Measurements from ENCODE around the gene FZD7. TPM values are rescaled to one million over a fixed set of nuclear protein-coding genes. Genes with fewer than 3 reads are reported as not detected.
A peak's percentile ranks its signal among the peaks of the same experiment; 100 is the strongest.

The FZD7 gene
- total and polyA plus RNA-seq, 2 donors = 2.0 to 3.9 TPM

DNA sequence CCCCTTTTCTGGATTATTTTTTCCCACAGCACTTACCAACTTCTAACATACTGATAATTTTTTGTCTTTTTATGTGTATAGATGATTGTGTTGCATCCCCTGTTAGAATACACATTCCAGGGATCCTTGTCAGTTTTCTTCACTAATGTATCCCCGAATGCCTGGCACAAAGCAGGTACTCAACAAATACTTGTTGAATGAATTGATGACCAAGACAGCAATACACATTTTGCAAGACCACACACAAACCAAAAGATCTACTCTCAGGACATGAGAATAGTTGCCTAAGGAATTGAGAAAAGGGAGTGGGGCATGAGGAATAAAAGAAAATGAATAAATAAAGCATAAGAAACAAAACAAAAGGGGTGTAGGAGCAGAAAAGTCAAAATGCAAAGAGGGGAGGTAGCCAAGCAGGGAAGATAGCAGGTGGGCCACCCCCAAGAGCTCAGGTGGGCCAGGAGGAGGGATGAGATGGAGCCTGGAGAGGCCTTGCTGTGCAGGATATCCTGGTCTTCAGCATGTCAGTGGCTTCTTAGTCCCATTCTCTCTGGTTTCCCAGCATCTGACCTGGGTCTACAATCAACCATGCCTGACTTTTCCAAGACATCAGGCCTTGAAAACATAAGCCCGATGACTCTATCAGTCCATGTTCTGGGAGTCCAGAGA, 38.5 kb upstream of the FZD7 start:
- peaks cover 0 to 8% of the 10 kb centered on the region in 2 donors for H3K4me1 ChIP-seq (ENCODE audit: control insufficient read depth in 2 of 2, insufficient read depth in 2 of 2, low read length in 2 of 2)
- no peaks in the 10 kb centered on the region for H3K36me3 ChIP-seq (ENCODE audit: control insufficient read depth in 2 of 2, insufficient read depth in 2 of 2, low read length in 1 of 2)
- no peaks in the 10 kb centered on the region for H3K27me3 ChIP-seq (ENCODE audit: control insufficient read depth in 2 of 2, insufficient read depth in 1 of 2, low read length in 1 of 2)
- WGBS = 98% methylated on average over 2 of the region's 2 CpGs
- H3K9me3 ChIP-seq (ENCODE audit: control insufficient read depth in 2 of 2, insufficient read depth in 1 of 2, low read length in 1 of 2) = no peaks in the 10 kb centered on the region
- no peak overlapping the region for H3K27ac ChIP-seq (ENCODE audit: low read depth in 1 of 2, low read length in 1 of 2)
- DNase-seq (ENCODE audit: low read depth in 6 of 9, low spot score in 9 of 9) = no peak
- H3K4me3 ChIP-seq (ENCODE audit: low read length in 2 of 2) = no peak overlapping the region

DNA sequence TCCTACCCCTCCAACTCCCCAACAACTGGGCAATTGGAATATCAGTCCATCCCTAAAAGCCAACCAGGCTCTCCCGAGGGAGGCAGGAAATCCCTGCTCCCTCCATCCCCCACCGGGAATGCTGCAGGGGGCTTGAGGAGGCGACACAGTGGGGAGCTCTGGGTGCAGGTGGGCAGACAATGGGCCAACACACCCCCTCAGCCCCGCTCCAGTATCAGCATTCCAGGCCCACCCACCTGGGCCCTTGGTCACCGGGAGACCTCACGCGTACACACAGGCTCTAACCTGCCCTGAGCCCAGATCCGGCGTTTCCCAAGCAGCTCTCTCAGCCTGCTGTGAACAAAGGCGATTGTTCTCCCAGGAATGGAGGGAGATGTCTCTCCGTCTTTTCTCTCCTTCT, 37.6 kb upstream of the FZD7 start:
- WGBS = 93% methylated on average over 11 of the region's 11 CpGs
- DNase-seq (ENCODE audit: low read depth in 6 of 9, low spot score in 9 of 9) = no peak
- Histone ChIP-seq H3K27me3 (ENCODE audit: control insufficient read depth in 2 of 2, insufficient read depth in 1 of 2, low read length in 1 of 2) (no peaks in the 10 kb centered on the region), H3K4me1 (ENCODE audit: control insufficient read depth in 2 of 2, insufficient read depth in 2 of 2, low read length in 2 of 2) (peaks cover 0 to 8% of the 10 kb centered on the region in 2 donors), H3K4me3 (ENCODE audit: low read length in 2 of 2) (no peak overlapping the region), H3K36me3 (ENCODE audit: control insufficient read depth in 2 of 2, insufficient read depth in 2 of 2, low read length in 1 of 2) (no peaks in the 10 kb centered on the region), H3K27ac (ENCODE audit: low read depth in 1 of 2, low read length in 1 of 2) (peak overlapping the region in 1 of 2 donors; percentile 20), H3K9me3 (ENCODE audit: control insufficient read depth in 2 of 2, insufficient read depth in 1 of 2, low read length in 1 of 2) (no peaks in the 10 kb centered on the region)

DNA sequence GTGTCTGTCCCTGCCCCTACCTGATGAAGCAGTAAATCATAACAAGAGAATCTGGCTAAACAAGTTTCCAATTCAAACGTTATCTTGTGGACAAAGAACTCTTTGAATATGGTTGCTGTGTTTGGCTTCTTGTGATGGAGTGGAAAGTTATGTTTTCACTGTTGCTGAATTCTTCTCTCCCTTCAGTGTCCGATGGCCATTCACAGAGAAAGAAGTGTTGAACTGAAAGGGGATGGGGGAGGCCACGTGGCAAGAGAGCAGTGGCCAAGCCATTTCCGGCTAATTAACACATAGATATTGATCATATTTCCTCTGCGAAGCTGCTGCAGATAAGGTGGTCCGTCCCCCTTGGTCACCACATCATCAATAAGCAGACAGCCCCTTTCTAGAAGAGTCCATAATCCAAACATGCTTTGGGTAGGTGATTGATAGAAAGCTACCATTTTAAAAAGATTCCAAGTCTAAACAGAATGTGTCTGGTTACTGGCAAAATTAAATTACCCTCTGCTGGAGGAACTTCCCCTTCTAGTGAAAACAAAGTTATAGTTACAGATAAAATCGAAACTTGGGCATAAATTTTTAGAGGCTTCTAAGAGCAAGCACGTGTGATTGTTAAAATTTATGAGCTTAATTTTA, 36.9 kb upstream of the FZD7 start:
- Histone ChIP-seq H3K27me3 (ENCODE audit: control insufficient read depth in 2 of 2, insufficient read depth in 1 of 2, low read length in 1 of 2) (no peaks in the 10 kb centered on the region), H3K4me1 (ENCODE audit: control insufficient read depth in 2 of 2, insufficient read depth in 2 of 2, low read length in 2 of 2) (peaks cover 0 to 8% of the 10 kb centered on the region in 2 donors), H3K4me3 (ENCODE audit: low read length in 2 of 2) (no peak overlapping the region), H3K9me3 (ENCODE audit: control insufficient read depth in 2 of 2, insufficient read depth in 1 of 2, low read length in 1 of 2) (no peaks in the 10 kb centered on the region), H3K27ac (ENCODE audit: low read depth in 1 of 2, low read length in 1 of 2) (no peak overlapping the region), H3K36me3 (ENCODE audit: control insufficient read depth in 2 of 2, insufficient read depth in 2 of 2, low read length in 1 of 2) (no peaks in the 10 kb centered on the region)
- WGBS = 50% methylated on average over 8 of the region's 8 CpGs
- no peak for DNase-seq (ENCODE audit: low read depth in 6 of 9, low spot score in 9 of 9)

DNA sequence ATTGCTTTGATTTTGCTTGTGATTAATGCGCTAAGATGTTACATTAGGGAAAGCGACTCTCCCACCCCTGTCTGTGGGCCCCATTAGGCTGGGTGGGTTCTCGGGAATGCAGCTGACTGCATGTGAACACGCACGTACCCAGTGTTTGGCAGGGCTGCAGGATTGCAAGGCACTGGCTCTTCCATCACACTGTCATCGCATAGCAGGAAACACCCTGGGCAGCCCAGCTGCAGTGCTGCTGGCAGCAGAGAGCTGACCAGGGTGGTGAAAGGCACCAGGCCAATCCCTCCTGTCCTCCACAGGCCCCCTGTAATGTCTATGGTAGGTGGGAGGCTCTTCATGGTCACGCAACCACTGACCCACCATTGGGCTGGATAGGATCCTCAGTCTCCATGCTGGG, 34.4 kb upstream of the FZD7 start:
- H3K9me3 ChIP-seq (ENCODE audit: control insufficient read depth in 2 of 2, insufficient read depth in 1 of 2, low read length in 1 of 2) = no peaks in the 10 kb centered on the region
- no peaks in the 10 kb centered on the region for H3K27me3 ChIP-seq (ENCODE audit: control insufficient read depth in 2 of 2, insufficient read depth in 1 of 2, low read length in 1 of 2)
- no peak overlapping the region for H3K4me3 ChIP-seq (ENCODE audit: low read length in 2 of 2)
- no peak for DNase-seq (ENCODE audit: low read depth in 6 of 9, low spot score in 9 of 9)
- no peaks in the 10 kb centered on the region for H3K36me3 ChIP-seq (ENCODE audit: control insufficient read depth in 2 of 2, insufficient read depth in 2 of 2, low read length in 1 of 2)
- WGBS = 97% methylated on average over 7 of the region's 7 CpGs
- H3K4me1 ChIP-seq (ENCODE audit: control insufficient read depth in 2 of 2, insufficient read depth in 2 of 2, low read length in 2 of 2) = peaks cover 0 to 8% of the 10 kb centered on the region in 2 donors
- H3K27ac ChIP-seq (ENCODE audit: low read depth in 1 of 2, low read length in 1 of 2) = no peak overlapping the region

DNA sequence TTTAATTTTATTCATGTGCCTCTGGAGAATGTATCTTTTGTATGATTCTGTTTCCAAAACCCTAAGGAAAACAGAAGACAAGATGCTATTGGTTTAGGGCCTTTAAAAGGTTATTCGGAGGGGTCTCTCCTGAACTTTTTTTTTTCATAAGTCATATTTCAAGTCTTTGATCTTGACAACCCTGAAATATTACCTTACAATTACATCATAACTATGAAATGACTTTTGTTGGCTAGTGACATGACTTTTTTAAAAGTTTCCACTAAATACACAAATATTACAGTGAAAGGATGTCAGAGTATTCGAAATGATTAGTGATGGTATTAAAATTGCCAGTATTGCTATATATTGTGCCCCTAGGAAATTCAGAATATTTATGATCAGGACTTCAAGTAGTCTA, 31.8 kb upstream of the FZD7 start:
- H3K4me3 ChIP-seq (ENCODE audit: low read length in 2 of 2) = no peak overlapping the region
- H3K27me3 ChIP-seq (ENCODE audit: control insufficient read depth in 2 of 2, insufficient read depth in 1 of 2, low read length in 1 of 2) = no peaks in the 10 kb centered on the region
- no peaks in the 10 kb centered on the region for H3K9me3 ChIP-seq (ENCODE audit: control insufficient read depth in 2 of 2, insufficient read depth in 1 of 2, low read length in 1 of 2)
- 93% methylated on average over 2 of the region's 2 CpGs for WGBS
- no peaks in the 10 kb centered on the region for H3K36me3 ChIP-seq (ENCODE audit: control insufficient read depth in 2 of 2, insufficient read depth in 2 of 2, low read length in 1 of 2)
- no peak for DNase-seq (ENCODE audit: low read depth in 6 of 9, low spot score in 9 of 9)
- H3K27ac ChIP-seq (ENCODE audit: low read depth in 1 of 2, low read length in 1 of 2) = no peak overlapping the region
- H3K4me1 ChIP-seq (ENCODE audit: control insufficient read depth in 2 of 2, insufficient read depth in 2 of 2, low read length in 2 of 2) = peaks cover 0 to under 1% of the 10 kb centered on the region in 2 donors

DNA sequence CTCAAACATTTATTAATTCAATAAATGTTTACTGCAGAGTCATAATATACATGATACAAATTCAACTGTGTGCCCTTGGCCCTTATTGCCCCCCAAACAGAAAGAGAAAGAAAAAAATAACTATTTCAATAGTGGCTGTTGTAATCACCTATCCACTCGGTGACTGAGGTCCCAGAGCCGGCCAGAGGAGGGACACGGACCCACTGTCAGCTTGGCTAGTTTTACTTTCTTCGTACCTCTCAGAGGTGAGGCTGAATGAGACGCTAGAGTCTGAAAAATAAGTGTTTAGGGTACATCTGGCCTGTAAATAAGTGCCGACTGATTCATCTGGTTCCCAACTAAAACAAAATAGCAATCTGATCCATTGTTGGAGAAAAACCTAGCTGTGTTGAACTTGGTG, 31.3 kb upstream of the FZD7 start:
- Histone ChIP-seq H3K27ac (ENCODE audit: low read depth in 1 of 2, low read length in 1 of 2) (no peak overlapping the region), H3K9me3 (ENCODE audit: control insufficient read depth in 2 of 2, insufficient read depth in 1 of 2, low read length in 1 of 2) (no peaks in the 10 kb centered on the region)
- 96% methylated on average over 6 of the region's 6 CpGs for WGBS

DNA sequence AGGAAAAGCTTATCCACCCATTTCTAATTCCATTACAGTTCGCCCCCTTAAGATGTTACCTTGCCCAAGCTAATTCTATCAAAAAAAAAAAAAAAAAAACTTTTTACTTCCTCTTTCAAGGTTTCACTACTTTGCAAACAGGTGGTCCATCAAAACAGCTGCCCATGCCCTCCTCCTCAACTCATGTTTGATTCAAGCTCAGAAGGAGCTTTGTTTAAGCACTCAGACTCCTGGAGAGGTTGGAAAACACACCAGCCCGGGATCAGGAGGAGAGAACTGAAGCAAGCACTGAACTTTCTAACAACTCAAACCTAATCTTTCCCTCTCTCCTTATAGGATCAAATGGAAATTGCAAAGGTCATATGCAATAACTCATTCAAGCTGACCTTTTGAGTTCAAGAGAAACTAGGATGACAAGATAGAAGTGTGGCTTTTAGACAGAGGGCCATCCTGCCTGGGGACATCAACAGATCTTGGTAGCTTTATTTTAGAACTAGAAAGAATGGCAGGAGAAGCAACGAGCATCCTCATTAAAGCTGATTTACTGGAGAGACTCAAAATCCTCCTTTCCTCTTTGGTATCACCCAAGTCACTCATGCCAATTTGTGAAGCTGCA, 28.3 kb upstream of the FZD7 start:
- Histone ChIP-seq H3K9me3 (ENCODE audit: control insufficient read depth in 2 of 2, insufficient read depth in 1 of 2, low read length in 1 of 2) (no peaks in the 10 kb centered on the region), H3K4me1 (ENCODE audit: control insufficient read depth in 2 of 2, insufficient read depth in 2 of 2, low read length in 2 of 2) (no peaks in the 10 kb centered on the region)
- 71% methylated on average over 3 of the region's 3 CpGs for WGBS

More for the DNA sequence above, 31.3 kb upstream of the FZD7 start:
- Histone ChIP-seq H3K4me1 (ENCODE audit: control insufficient read depth in 2 of 2, insufficient read depth in 2 of 2, low read length in 2 of 2) (no peaks in the 10 kb centered on the region), H3K36me3 (ENCODE audit: control insufficient read depth in 2 of 2, insufficient read depth in 2 of 2, low read length in 1 of 2) (no peaks in the 10 kb centered on the region), H3K27me3 (ENCODE audit: control insufficient read depth in 2 of 2, insufficient read depth in 1 of 2, low read length in 1 of 2) (no peaks in the 10 kb centered on the region), H3K4me3 (ENCODE audit: low read length in 2 of 2) (no peak overlapping the region)
- no peak for DNase-seq (ENCODE audit: low read depth in 6 of 9, low spot score in 9 of 9)

DNA sequence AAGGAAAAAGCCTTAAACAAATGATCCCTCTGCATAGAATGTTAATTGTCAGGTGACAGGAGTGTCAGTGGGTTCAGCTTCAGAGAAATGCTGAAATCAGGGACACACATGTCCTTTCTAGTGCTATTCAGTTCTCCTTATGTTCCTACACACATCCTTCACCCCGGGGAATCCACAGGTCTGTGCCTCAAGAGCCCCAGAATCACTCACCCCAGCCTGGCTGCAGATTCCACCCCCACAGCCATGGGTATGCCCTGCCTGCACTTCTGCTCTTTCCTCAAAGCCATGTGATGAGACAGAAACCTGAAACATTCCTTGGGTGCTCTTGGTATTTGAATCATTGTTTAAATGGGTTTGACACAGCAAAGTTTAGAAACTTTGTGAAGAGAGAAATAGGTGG, 27.4 kb upstream of the FZD7 start:
- no peaks in the 10 kb centered on the region for H3K4me1 ChIP-seq (ENCODE audit: control insufficient read depth in 2 of 2, insufficient read depth in 2 of 2, low read length in 2 of 2)

More for the DNA sequence above, 28.3 kb upstream of the FZD7 start:
- Histone ChIP-seq H3K4me3 (ENCODE audit: low read length in 2 of 2) (no peak overlapping the region), H3K27me3 (ENCODE audit: control insufficient read depth in 2 of 2, insufficient read depth in 1 of 2, low read length in 1 of 2) (no peaks in the 10 kb centered on the region), H3K36me3 (ENCODE audit: control insufficient read depth in 2 of 2, insufficient read depth in 2 of 2, low read length in 1 of 2) (no peaks in the 10 kb centered on the region), H3K27ac (ENCODE audit: low read depth in 1 of 2, low read length in 1 of 2) (no peak overlapping the region)
- no peak for DNase-seq (ENCODE audit: low read depth in 6 of 9, low spot score in 9 of 9)

More for the DNA sequence above, 27.4 kb upstream of the FZD7 start:
- no peaks in the 10 kb centered on the region for H3K9me3 ChIP-seq (ENCODE audit: control insufficient read depth in 2 of 2, insufficient read depth in 1 of 2, low read length in 1 of 2)
- no peaks in the 10 kb centered on the region for H3K27me3 ChIP-seq (ENCODE audit: control insufficient read depth in 2 of 2, insufficient read depth in 1 of 2, low read length in 1 of 2)
- 87% methylated on average over 1 of the region's 1 CpG for WGBS
- H3K4me3 ChIP-seq (ENCODE audit: low read length in 2 of 2) = no peak overlapping the region
- H3K27ac ChIP-seq (ENCODE audit: low read depth in 1 of 2, low read length in 1 of 2) = no peak overlapping the region
- no peaks in the 10 kb centered on the region for H3K36me3 ChIP-seq (ENCODE audit: control insufficient read depth in 2 of 2, insufficient read depth in 2 of 2, low read length in 1 of 2)
- no peak for DNase-seq (ENCODE audit: low read depth in 6 of 9, low spot score in 9 of 9)
